Mucosa of rectum (tissue), 2 donors: ENCODE measurements around the gene EEF1A2.

Experiments
- H3K27ac ChIP-seq, 2 donors: one replicate each; pipeline ENCODE4 v1.7.0; 2013; ENCODE audit warnings: inconsistent platforms in 2 of 2, low read depth in 2 of 2, low read length in 2 of 2
- H3K27me3 ChIP-seq, 2 donors: one replicate each; pipeline ENCODE4 v1.7.0; 2013; ENCODE audit warnings: low read length in 2 of 2; ENCODE audit not compliant: control insufficient read depth in 2 of 2, insufficient read depth in 2 of 2
- H3K36me3 ChIP-seq, 2 donors: one replicate each; pipeline ENCODE4 v1.7.0; 2013; ENCODE audit warnings: low read length in 2 of 2; ENCODE audit not compliant: control insufficient read depth in 2 of 2, insufficient read depth in 2 of 2
- H3K4me1 ChIP-seq, 2 donors: one replicate each; pipeline ENCODE4 v1.7.0; 2013; ENCODE audit warnings: low read length in 2 of 2, mild to moderate bottlenecking in 1 of 2; ENCODE audit not compliant: control insufficient read depth in 2 of 2, insufficient read depth in 2 of 2
- H3K4me3 ChIP-seq, 2 donors: one replicate each; pipeline ENCODE4 v1.7.0; 2013; ENCODE audit warnings: low read length in 2 of 2
- H3K9ac ChIP-seq, 2 donors: one replicate each; pipeline ENCODE4 v1.7.0; 2013; ENCODE audit warnings: low read length in 2 of 2, low read depth in 1 of 2, mild to moderate bottlenecking in 1 of 2
- H3K9me3 ChIP-seq, 2 donors: one replicate each; pipeline ENCODE4 v1.7.0; 2013; ENCODE audit warnings: low read length in 2 of 2; ENCODE audit not compliant: control insufficient read depth in 2 of 2
- donor health status: healthy.
- donor health status: Normal muscosa, but diverticular disease.

EEF1A2 gene

DNA sequence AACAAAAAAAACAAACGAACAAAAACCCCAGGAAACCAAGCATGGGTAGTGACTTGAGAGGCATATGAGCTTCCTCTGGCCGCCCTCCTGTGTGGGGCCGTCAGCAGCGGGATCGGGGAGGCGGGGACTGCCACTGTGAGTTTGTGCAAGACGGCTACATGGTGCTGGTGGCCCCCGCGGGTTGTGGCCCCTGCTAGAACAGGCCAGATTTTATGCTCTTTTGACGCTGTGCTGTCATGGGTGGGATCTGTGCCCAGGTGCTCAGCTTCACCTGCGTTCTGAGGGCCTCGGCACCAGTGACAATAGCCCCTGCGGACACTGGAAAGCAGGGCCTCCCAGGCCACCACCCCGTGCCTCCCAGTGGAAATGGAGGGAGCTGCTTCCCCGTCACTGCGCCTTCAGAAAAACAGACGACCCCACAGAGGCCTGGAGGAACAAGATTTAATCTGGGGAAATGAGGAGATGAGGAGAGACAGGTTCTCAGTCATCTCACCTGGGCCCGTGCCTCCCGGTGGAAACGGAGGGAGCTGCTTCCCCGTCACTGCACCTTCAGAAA is 21.7 kb downstream of the EEF1A2 start:
- no peaks in the 10 kb centered on the region for H3K4me1 ChIP-seq
- H3K27ac ChIP-seq = no peak overlapping the region
- H3K4me3 ChIP-seq = no peak overlapping the region
- H3K9me3 ChIP-seq = no peaks in the 10 kb centered on the region
- H3K9ac ChIP-seq = no peak overlapping the region
- no peaks in the 10 kb centered on the region for H3K36me3 ChIP-seq
- H3K27me3 ChIP-seq = peaks cover 27 to 28% of the 10 kb centered on the region in 2 donors

DNA sequence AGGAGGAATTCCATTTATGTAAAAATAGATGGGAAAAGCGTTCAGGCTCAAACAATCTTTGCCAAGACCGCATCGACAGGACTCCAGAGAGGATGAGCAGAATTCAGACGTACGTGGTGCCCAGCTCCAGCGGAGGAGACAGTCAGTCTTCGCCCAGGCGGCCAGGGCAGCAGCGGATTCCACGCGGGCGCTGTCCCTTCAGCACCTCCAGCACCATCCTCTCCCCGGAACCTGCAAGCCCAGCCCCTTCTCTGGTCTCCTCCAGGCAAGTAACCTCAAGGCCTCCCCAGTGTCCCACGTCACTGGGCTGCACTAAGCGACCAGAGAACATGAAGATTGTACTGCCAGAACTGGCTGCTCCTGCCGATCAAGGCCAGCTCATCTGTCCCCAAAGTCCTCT is 23.7 kb downstream of the EEF1A2 start:
- Histone ChIP-seq H3K4me3 (no peak overlapping the region), H3K27me3 (peaks cover 25 to 35% of the 10 kb centered on the region in 2 donors), H3K36me3 (no peaks in the 10 kb centered on the region), H3K9me3 (no peaks in the 10 kb centered on the region), H3K4me1 (no peaks in the 10 kb centered on the region), H3K9ac (no peak overlapping the region), H3K27ac (no peak overlapping the region)

DNA sequence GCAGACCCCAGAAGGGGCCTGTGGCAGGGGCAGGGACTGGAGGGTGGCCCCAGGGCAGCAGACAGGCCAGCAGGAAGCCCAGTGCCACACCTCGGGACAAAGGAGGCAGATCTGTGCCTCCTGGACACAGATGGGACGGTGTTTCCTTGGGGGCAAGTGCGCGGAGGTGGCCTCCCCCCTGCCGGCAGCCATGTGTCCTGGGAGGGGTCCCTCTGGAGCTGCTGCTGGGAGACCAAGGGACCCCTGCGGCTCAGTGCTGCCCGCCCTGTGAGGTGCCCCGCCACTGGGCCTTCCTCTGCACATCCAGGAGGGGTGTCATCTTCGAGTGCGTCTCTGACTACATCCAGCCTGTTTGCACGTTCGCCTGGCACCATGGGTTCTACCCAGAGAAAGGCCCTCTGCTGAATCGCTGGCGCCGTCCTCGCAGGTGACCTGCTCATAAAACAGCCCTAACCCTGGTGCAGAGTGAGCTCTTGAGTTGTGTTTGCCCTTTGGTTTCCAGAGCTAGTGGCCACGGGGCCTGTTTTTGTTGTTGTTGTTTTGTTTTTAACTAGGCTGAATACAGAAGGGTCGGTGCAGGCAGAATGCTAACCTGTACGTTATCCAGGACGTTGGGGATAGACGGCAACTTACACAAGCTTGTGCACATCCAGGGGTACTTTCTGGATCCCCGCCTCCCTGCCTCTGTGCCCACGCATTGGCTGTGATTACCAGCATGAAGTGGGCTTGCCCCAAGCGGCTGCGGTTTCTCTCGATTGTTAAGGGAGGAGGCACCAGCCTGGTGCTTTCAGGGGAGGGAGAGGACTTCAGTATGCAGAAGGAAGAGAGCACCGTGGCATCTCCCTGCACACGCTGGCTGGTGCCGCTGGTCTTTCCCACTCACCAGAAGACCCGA is 25.1 kb downstream of the EEF1A2 start:
- Histone ChIP-seq H3K4me1 (no peaks in the 10 kb centered on the region), H3K27ac (no peak overlapping the region), H3K27me3 (peaks cover 21 to 35% of the 10 kb centered on the region in 2 donors), H3K36me3 (no peaks in the 10 kb centered on the region), H3K9ac (no peak overlapping the region), H3K9me3 (no peaks in the 10 kb centered on the region), H3K4me3 (no peak overlapping the region)

DNA sequence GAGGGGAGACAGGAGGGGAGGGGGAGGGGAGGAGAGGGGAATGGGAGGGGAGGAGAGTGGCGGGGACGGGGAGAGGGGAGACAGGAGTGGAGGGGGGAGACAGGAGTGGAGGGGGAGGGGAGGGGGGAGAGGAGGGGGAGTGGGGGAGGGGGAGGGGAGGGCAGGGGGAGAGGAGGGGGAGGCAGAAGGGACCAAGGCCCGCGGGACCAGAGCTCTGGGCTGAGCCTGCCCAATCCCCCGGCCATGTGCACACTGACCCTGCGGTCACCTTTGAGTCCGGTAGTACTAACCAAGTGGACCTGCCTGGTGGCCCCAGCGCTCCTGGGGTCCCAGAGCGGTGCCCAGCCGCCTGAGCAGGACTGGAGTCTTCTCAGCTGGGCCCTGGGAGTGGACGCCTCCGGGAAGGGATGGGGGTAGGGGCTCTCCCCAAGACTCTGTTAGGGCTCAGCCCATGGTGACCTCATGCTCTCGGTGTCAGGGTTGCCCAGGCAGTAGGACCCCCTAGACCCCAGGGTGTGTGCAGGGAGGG is 26.0 kb downstream of the EEF1A2 start:
- Histone ChIP-seq H3K9ac (no peak overlapping the region), H3K4me1 (no peaks in the 10 kb centered on the region), H3K27ac (no peak overlapping the region), H3K4me3 (no peak overlapping the region), H3K9me3 (no peaks in the 10 kb centered on the region), H3K36me3 (no peaks in the 10 kb centered on the region), H3K27me3 (peaks cover 21 to 35% of the 10 kb centered on the region in 2 donors)

DNA sequence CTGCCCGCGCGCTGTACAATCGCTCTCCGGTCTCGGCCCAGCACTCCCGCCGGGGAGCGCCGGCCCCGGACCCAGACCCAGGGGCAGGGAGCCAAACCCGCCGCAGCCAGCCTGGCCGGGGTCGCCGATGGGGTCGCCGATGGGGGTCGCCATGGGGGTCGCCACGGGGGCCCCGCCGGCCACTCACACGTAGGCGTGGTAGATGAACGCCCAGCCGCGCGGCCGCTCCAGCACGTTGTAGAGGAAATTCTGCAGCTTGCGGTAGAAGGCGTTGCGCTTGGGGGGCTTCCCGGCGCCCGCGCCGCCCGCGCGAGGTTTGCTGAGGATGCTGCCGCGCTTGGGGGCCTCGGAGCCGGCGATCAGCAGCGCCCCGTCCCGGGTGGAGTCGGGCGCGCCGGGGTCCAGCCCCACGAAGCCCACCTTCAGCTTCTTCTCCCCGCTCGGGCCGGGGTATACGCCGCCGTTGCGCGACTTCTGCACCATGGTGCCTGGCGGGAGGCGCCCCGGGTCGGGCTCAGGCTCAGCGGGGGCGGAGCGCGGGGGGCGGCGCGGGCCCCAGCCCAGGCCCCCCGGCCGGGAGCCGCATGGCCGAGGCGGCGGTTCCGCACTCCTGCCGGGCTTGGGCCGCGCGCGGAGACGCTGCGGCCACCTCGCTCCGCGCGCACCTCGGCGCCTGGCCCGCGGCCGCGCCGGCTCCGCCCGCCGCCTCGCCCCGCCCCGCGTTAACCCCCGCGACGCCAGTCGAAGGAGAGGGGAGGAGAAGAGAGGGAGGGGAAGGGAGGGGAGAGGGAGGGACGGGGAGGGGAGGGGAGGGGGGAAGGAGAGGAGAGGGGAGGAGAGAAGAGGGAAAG is 26.7 kb downstream of the EEF1A2 start, which contains the start of gene KCNQ2:
Gene KCNQ2 (minus strand): TSS at position 675 of the 851 bp plus-strand sequence. CDS start 192 bp downstream, at position 483.
- H3K36me3 ChIP-seq = no peaks in the 10 kb centered on the region
- no peak within 1 kb of the TSS for H3K9ac ChIP-seq
- no peaks in the 10 kb centered on the region for H3K4me1 ChIP-seq
- H3K4me3 ChIP-seq = no peak within 1 kb of the TSS
- no peaks in the 10 kb centered on the region for H3K9me3 ChIP-seq
- no peak within 1 kb of the TSS for H3K27ac ChIP-seq
- peaks cover 21 to 35% of the 10 kb centered on the region in 2 donors for H3K27me3 ChIP-seq

DNA sequence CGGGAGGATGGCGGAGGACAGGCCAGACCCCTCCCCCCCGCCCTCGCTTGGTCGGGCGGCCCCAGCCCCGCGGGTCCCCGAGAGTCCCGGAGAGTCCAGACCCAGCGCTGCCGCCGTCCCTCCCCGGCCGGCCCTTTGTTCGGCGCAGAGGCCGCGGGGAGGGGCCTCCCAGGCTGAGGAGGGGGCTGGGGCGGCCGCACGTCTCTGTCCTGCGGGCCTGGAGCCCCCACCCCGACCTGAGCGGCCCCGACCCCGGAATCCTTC is 27.2 kb downstream of the EEF1A2 start:
- Histone ChIP-seq H3K9me3 (no peaks in the 10 kb centered on the region), H3K4me3 (no peak overlapping the region), H3K9ac (no peak overlapping the region), H3K27me3 (peaks cover 17 to 35% of the 10 kb centered on the region in 2 donors), H3K4me1 (no peaks in the 10 kb centered on the region), H3K27ac (no peak overlapping the region), H3K36me3 (no peaks in the 10 kb centered on the region)

DNA sequence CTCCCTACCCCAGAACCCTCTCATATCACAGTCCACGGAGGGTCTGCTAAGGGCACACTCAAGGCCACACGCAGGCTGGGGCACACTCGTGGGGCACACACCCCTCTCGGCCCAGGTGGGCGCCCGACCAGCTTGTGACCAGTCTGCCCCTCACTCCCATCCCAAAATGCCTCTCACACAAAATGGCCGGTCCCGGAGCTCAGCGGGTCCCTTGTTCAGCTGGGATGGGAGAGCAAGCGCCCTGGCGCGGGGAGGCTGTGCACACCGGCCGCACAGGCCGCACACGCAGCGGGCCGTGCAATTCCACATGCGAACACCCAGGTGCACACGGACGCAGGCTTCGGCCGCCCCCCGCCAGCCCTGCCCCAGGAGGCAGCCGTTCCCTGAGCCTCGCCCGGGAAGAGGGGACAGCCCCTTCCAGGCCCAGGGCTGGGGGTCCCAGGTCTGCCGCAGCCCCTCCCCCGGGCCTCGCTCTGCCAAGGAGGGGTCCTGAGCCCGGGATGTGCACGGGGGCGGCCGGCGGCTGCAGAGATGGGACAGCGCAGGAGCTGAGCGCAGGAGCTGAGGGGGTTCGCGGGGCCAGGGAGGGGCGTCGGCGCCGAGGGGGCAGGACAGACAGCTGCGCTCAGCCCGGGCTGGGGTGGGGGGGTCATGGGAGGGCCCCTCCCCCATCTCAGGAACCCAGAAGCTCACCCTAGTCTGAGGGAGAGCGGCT is 27.7 kb downstream of the EEF1A2 start:
- peaks cover 17 to 35% of the 10 kb centered on the region in 2 donors for H3K27me3 ChIP-seq
- H3K27ac ChIP-seq = no peak overlapping the region
- no peaks in the 10 kb centered on the region for H3K9me3 ChIP-seq
- H3K36me3 ChIP-seq = no peaks in the 10 kb centered on the region
- H3K9ac ChIP-seq = no peak overlapping the region
- H3K4me1 ChIP-seq = no peaks in the 10 kb centered on the region
- H3K4me3 ChIP-seq = no peak overlapping the region

DNA sequence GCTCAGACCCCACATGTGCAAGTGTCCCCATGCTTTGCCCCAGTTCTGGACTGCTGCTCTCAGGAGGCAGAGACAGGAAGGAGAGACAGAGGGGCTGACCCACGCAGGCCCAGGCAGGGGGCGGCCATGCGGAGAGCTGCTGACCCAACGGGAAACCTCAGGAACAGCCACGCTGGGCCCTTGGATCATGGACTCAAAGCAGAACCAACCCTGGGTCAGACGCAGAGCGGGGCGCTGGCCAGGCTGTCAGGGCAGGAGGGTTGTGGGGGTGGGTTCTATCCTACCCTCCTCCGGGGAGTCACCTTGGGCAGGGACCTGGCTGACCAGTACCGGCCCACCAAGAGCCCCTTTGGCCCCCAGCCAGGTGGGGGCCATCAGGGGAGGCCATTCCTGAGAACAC is 28.5 kb downstream of the EEF1A2 start:
- H3K9me3 ChIP-seq = no peaks in the 10 kb centered on the region
- H3K27me3 ChIP-seq = peaks cover 17 to 31% of the 10 kb centered on the region in 2 donors
- no peaks in the 10 kb centered on the region for H3K36me3 ChIP-seq
- no peak overlapping the region for H3K27ac ChIP-seq
- H3K4me3 ChIP-seq = no peak overlapping the region
- no peaks in the 10 kb centered on the region for H3K4me1 ChIP-seq
- H3K9ac ChIP-seq = no peak overlapping the region

DNA sequence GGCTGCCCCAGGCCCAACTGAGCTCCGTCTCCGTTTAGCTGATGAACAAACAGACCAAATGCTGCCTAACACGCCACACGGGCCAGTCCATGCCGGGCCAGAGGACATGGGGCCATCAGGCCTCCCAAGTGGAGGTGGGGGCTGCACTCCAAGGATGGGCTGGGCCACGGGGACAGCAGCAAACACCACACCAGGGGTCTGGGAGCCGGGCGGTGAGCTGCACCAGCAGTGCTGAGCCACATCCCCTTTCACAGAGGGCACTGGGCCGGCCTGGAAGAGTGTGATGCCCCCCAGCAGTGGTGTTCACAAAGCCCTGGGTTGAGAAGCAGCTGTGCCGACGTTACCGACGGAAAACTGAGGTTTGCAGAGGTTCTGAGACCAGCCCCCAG is 29.2 kb downstream of the EEF1A2 start:
- H3K9ac ChIP-seq = no peak overlapping the region
- no peak overlapping the region for H3K4me3 ChIP-seq
- no peaks in the 10 kb centered on the region for H3K9me3 ChIP-seq
- no peaks in the 10 kb centered on the region for H3K4me1 ChIP-seq
- peaks cover 17 to 31% of the 10 kb centered on the region in 2 donors for H3K27me3 ChIP-seq
- no peak overlapping the region for H3K27ac ChIP-seq
- no peaks in the 10 kb centered on the region for H3K36me3 ChIP-seq
